GM19463 (cell line): Measurements from ENCODE around the gene CXCL5.

Experiments
- ATAC-seq: cut with Tn5 transposase; IDR thresholded peaks from one replicate; pipeline ENCODE4 v1.9.1; 2021; ENCODE audit warnings: mild to moderate bottlenecking, moderate library complexity; ENCODE audit not compliant: unreplicated experiment

CXCL5 gene

GRCh38 chr4:73998040-73999011 is at the start of gene CXCL5:
Gene CXCL5, minus strand, starts transcription at chr4:73998677. Its CDS starts 96 bp downstream, at chr4:73998581.
- ATAC-seq = no peak

DNA sequence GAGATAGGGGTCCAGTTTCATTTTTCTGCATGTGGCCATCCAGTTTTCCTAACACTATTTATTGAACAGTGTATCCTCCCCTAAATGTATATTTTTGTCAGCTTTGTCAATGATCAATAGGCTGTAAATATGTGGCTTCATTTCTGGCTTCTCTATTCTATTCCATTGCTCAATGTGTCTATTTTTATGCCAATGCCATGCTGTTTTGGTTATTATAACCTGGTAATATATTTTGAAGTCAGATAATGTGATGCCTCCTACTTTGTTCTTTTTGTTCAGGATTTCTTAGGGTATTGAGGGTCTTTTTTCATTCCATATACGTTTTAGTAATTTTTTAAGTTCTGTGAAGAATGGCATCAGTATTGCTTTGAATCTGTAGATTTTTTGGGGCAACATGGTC is 48.7 kb upstream of the CXCL5 start:
- no peak for ATAC-seq

- ATAC-seq = no peak
Observed at GRCh38 chr4:74045772-74046171, 47.3 kb upstream of the CXCL5 start.

GRCh38 chr4:74045247-74045646 is 46.8 kb upstream of the CXCL5 start:
- no peak for ATAC-seq

DNA sequence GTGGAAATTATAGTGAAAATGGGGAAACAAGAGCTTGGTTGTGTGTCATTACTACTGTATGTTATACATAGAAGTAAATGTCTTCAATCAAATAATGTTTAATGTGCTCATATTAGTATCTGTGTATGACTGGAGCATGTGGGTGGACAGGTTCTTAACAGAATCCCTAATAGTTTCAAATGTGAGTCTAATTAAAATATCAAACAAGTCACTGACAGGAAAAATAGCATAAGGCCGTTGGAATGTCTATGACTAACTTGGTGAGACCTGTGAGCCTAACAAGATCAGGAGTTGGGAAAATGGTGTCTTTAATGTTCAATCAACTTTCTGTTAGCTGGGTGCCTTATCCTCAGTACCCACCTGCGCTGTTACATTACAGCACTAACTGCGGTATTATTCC is 46.2 kb upstream of the CXCL5 start:
- no peak for ATAC-seq

DNA sequence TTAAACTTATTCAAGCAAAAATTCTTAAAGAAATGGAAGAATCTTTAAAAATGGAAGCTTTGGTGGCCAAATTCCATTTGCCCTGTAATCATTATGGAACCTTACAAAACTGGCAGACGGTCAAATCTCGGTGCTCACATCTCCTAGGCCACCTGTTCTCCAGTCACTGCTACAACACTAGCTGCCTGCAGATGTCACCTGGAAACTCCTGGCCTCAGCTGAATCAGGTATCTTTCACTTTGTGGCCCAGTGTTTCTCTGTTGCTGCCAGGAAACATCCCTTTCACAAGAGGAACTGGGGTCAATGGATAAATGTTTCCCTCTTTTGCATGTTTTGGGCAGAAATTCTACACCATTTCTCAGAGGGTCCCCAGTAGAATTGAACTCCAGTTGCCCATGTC is 44.2 kb upstream of the CXCL5 start:
- ATAC-seq = no peak

DNA sequence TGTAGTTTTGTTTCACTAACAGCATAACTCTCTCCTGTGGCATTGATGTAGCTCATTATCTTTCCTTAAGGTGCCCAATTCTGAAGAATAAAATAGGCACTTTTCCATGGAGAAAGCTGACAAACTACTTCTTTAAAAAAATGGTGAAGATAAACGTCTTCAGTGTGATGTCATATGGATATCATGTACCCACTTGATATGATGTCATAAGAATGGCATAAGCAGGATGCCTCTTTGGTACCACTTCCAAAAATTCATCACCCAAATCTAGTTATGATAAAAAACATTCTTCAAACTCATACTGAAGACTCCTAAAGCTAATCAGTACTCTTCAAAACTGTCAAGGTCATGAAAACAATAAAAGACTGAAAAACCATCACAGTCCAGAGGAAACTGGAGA is 42.9 kb upstream of the CXCL5 start:
- ATAC-seq = no peak

DNA sequence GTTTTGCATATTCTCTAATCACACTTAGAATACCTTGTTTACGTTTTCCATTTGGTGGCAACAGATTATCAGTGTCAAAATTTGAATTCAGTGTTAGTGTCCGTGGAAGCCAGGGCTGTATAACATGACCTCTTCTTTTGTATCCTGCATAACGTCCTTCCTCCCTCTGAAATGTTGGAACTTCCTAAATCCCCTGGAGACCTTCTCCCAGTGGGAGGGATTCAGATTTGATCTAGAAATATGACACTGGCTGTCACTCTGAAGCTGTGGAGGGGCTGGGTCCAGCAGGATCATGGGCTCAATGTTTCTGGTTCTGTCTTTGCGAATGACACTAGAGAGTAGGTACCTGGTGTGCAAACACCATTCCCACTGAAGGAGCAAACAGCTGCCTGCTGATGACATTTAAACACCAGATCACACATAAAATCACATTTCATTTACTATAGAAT is 40.9 kb upstream of the CXCL5 start:
- peak; percentile 2 for ATAC-seq

DNA sequence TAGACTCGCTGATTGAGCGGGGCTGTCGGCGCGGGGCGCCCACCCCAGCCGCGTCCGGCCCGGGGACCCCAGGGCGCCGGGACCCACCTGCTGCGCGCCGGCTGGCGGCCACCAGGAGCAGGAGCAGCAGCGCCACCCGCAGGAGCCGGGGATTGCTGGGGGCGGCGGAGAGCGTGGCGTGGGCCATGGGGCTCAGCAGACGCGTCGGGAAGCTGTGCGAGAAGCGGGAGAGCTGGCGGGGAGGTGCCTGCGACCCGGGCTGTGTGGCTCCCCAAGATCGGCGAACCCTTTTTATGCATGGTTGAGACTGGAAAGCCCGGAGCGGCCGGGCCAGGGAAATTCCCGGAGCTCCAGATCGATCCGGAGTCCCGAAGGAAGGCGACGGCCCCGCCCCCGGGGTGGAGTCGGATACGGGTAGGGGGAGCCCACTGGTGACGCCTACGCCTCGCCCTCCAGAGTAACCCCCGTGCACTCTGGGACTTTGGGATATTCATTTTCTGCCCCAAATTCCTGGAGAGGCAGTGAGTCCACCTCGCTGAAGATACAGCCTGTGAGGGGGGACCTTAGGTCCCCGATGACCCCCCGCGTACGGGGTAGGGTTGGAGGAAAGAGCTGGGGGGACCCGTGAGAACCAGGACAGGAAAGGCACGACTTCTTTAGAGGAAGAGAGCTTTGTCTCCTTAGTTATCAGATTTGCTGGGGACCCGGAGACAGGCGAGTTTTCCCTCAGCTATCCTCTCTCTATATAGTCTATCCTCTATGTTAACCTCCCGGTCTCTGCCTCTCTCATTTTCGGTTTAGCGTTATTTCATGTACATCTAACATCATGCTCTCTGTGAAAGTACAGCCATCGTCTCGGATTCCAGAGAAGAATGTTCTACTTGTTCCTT is 40.2 kb upstream of the CXCL5 start, which contains the start of gene CXCL3:
CXCL3 (minus strand) TSS at position 265 of the 890 bp plus-strand sequence; CDS start at position 187, 78 bp downstream.
- peak; percentile 67 for ATAC-seq

DNA sequence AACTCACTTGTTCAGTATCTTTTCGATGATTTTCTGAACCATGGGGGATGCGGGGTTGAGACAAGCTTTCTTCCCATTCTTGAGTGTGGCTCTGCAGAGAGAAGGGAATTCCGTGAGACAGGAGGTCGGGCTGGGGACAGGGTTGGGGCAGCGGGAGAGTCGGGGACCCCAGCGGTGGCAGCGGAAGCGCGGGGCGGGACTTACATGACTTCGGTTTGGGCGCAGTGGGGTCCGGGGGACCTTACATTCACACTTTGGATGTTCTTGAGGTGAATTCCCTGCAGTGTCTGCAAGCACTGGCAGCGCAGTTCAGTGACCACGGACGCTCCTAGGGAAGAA is 39.6 kb upstream of the CXCL5 start:
- no peak for ATAC-seq

GRCh38 chr4:74037076-74037955 is 38.8 kb upstream of the CXCL5 start:
- ATAC-seq = no peak

DNA sequence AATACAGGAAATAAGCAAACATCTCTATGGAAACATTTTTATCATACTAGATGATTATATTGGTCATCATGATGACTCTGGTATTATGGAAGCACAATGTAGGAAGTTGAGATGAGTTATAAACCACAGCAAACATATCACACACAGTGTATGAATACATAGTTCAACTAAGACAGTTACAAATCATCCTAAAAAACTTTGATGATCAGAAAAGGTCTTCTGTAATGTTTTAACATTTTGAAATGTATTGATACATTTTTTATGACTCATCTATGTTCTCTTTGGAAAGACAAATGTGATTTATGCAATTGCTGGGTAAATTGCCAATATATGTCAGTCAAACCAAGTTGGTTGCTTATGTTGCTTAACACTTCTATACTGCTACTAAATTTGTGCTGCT is 35.3 kb upstream of the CXCL5 start:
- no peak for ATAC-seq

DNA sequence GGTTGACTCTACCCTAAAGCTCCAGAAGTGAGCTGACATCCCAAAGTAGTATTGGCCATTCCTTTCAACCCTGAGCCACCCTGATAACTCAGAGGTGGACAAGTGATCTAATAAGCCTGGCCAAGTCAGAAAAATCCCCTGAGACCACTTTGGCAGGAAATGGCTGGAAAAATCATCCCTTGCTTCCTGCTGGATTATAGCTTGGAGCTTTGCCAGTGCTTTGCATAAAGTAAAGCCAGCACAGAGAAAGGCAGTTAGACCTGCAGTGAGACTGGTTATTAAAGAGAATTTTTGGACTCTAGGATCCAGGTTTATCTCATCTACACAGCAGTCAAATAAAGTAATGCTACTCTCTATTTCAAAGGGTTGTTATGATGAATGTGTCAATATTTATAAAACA is 33.6 kb upstream of the CXCL5 start:
- ATAC-seq = no peak

DNA sequence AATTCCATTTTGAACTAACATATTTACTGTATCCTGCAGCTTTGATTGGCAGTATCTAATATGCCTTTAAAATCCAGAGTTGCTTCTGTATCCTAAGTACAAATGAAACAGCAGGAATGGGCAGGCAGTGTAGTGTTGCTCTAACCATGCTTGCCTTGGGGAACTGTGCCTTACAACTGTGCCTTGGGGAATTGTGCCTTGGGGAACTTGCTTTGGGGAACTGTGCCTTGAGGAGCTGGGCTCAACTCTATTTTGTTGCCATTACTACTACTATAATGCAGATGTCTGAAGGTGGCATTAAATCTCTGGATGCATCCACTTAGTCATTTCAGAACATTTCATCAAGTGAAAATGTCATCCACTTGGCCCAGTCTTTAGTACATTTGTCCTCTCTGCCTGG is 33.1 kb upstream of the CXCL5 start:
- no peak for ATAC-seq

DNA sequence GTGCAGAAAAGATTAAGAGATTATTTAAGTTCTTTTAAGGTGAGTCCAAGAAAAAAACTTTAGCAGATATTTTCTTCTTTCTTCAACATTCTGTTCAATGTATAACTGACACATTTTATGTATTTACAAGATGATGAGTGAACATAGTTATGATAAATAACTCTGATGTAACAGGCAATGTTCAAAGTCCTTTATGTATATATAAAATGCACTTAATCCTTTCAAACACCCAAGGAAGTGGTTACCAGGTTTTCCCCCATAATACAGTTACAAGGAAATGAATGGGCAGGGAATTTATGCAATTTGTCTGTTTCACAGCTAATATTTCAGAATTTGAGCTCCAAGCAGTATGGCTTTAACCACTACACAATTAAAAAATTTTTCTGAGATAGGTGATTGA is 31.8 kb upstream of the CXCL5 start:
- no peak for ATAC-seq

DNA sequence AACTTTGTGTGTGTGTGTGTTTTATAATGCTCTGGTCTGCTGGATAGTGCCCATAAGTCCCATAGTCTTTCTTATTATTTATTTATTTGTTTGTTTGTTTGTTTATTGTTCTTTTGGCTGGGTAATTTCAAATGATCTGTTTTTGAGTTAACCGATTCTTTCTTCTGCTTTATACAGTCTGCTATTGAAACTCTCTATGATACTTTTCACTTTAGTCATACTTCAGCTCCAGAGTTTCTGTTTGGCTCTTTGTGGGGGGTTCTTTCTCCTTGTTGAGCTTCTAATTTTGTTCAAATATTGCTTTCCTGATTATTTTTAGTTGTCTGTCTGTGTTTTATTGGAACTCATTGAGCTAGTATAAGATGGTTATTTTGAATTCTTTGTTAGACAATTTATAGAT is 30.0 kb upstream of the CXCL5 start:
- no peak for ATAC-seq

GRCh38 chr4:74023709-74024108 is 25.2 kb upstream of the CXCL5 start:
- no peak for ATAC-seq

DNA sequence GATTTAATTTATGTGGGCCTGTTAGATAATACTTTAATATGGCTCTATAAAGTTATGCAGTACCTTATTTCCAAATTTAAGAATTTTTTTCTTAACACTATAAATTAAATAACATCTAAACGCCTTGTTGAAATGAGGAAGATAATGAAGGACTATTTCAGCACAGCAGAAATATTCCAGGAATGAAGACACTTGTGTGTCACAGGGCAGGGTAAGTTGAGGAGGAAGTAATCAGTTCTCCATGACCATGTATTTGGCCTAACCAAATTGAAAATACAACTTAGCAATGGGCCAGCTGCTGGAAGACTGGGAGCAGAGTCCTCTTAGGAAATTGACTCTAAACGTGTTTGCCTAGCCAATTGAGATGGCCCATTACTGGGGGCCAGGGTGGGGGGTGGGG is 23.1 kb upstream of the CXCL5 start:
- no peak for ATAC-seq

- ATAC-seq = no peak
Observed at GRCh38 chr4:74018771-74019170, 20.3 kb upstream of the CXCL5 start.

- no peak for ATAC-seq
Observed at GRCh38 chr4:74018116-74018515, 19.6 kb upstream of the CXCL5 start.

DNA sequence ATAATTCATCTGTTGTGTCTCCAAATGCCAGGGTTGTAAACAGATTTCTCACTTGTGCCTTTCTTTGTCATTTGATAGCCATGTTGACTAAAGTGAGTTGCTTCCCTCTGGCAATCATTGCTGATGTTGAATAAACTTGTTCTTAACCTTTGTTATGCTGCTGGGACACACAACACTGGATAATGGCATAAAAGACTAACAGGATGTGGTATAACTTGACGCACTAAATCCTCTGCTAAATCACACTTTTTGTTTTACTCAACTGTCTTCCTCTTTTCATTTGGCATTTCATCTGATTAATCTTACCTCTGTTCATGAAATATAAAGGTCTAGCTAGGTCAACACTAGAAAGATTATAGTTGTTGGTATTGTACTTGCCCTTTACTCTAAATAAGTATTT is 17.6 kb upstream of the CXCL5 start:
- no peak for ATAC-seq
